Endothelial cell of umbilical vein (primary cell): ENCODE measurements around the gene CCDC170. TPM values are rescaled to one million over a fixed set of nuclear protein-coding genes. Genes with fewer than 3 reads are reported as not detected.
"Not testable (repeated sequence)": the region's sequence is repeated elsewhere in the genome, so short reads cannot be mapped to it uniquely, and the experiment has no call there.

Source experiments
- BruUV-seq: library from RNA; stranded (reverse); fragments of 400-500 nt; replicated peaks from 2 replicates; lab custom pipeline; 2021; lab: Mats Ljungman, UMichigan
- CTCF ChIA-PET: fragments of 300-600, 350-600 bp; sonication (Branson Sonifier 250); formaldehyde crosslinking; loops from one replicate; lab custom pipeline; 2021; ENCODE audit warnings: antibody characterized with exemption, inconsistent platforms; lab: Charles Lee
- POLR2A ChIA-PET: fragments of 300-600, 350-600 bp; sonication (Branson Sonifier 250); formaldehyde crosslinking; loops from one replicate; lab custom pipeline; 2021; ENCODE audit warnings: antibody characterized with exemption, inconsistent platforms; lab: Charles Lee
- DNase-seq: peaks from one replicate; pipeline ENCODE4 v3.0.0-alpha.2; 2011; ENCODE audit warnings: low read depth, low spot score
- FAIRE-seq: peaks from 2 replicates; lab custom pipeline; 2011; peaks lifted over from hg19 to GRCh38; lab: Jason Lieb, UNC
- H2AFZ ChIP-seq: 2 replicates; pipeline ENCODE4 v1.6.0; 2012; ENCODE audit warnings: low read depth, low read length, control low read depth, inconsistent platforms
- H3K27ac ChIP-seq: 2 replicates; pipeline ENCODE4 v1.5.1; 2011; ENCODE audit warnings: low read depth, mild to moderate bottlenecking, control low read depth, low read length, moderate library complexity; ENCODE audit not compliant: insufficient read depth
- H3K27me3 ChIP-seq, 2 experiments: 2 replicates each; pipeline versions ENCODE4 v1.6.0 to v1.6.1; 2011; ENCODE audit warnings: low read length in 2 of 2, mixed read lengths in 1 of 2; ENCODE audit not compliant: control insufficient read depth in 2 of 2, insufficient read depth in 2 of 2
- H3K36me3 ChIP-seq, 2 experiments: 2 replicates in 1 of 2; 3 replicates in 1 of 2; pipeline ENCODE4 v1.5.1; 2011; ENCODE audit warnings: low read length in 2 of 2, mild to moderate bottlenecking in 1 of 2, moderate library complexity in 1 of 2; ENCODE audit not compliant: control insufficient read depth in 2 of 2, insufficient read depth in 2 of 2; ENCODE audit errors: extremely low read depth in 1 of 2
- H3K4me1 ChIP-seq: 3 replicates; pipeline ENCODE4 v1.5.1; 2011; ENCODE audit warnings: mild to moderate bottlenecking, low read length; ENCODE audit not compliant: control insufficient read depth, insufficient read depth; ENCODE audit errors: extremely low read depth
- H3K4me2 ChIP-seq: 2 replicates; pipeline ENCODE4 v1.6.1; 2011; ENCODE audit warnings: low read length, control low read depth, mixed read lengths; ENCODE audit not compliant: insufficient read depth
- H3K4me3 ChIP-seq, 3 experiments: fragments of 200-600 bp in 1 of 3; sonication (generic), shearing (Covaris generic) in 1 of 3; replicated peaks in 1 of 3; 2 replicates each; pipeline ENCODE4 v1.5.1; 2011 to 2016; ENCODE audit warnings: control low read depth in 3 of 3, low read length in 3 of 3, mild to moderate bottlenecking in 2 of 3, inconsistent platforms in 1 of 3, low read depth in 1 of 3, moderate library complexity in 1 of 3; ENCODE audit not compliant: insufficient read depth in 1 of 3
- H3K79me2 ChIP-seq: 2 replicates; pipeline ENCODE4 v1.6.0; 2012; ENCODE audit warnings: low read length, inconsistent platforms; ENCODE audit not compliant: control insufficient read depth, insufficient read depth
- H3K9ac ChIP-seq: replicated peaks from 2 replicates; pipeline ENCODE3; 2011; ENCODE audit warnings: low read length, control low read depth; ENCODE audit not compliant: insufficient read depth; ENCODE audit errors: extremely low read depth
- H3K9me1 ChIP-seq: replicated peaks from 3 replicates; pipeline ENCODE4 v1.6.0; 2011; ENCODE audit warnings: mild to moderate bottlenecking, low read length; ENCODE audit not compliant: control insufficient read depth, insufficient read depth; ENCODE audit errors: extremely low read depth
- H3K9me3 ChIP-seq: replicated peaks from 2 replicates; pipeline ENCODE4 v1.5.1; 2012; ENCODE audit warnings: low read length, inconsistent platforms; ENCODE audit not compliant: control insufficient read depth, insufficient read depth
- H4K20me1 ChIP-seq: replicated peaks from 2 replicates; pipeline ENCODE3; 2011; ENCODE audit warnings: mild to moderate bottlenecking, low read length; ENCODE audit not compliant: control insufficient read depth, insufficient read depth; ENCODE audit errors: extremely low read depth
- EZH2 ChIP-seq: IDR thresholded peaks from 2 replicates; pipeline ENCODE4 v1.6.1; 2012; ENCODE audit warnings: borderline replicate concordance, low read depth, mild to moderate bottlenecking, moderate library complexity, low read length, inconsistent platforms; ENCODE audit not compliant: severe bottlenecking
- FOS ChIP-seq: IDR thresholded peaks from 2 replicates; pipeline ENCODE4 v1.6.1; 2011; ENCODE audit warnings: mild to moderate bottlenecking, low read length, moderate library complexity, borderline replicate concordance; ENCODE audit not compliant: insufficient read depth
- GATA2 ChIP-seq: IDR thresholded peaks from 2 replicates; pipeline ENCODE4 v1.7.0; 2011; ENCODE audit warnings: low read depth, mild to moderate bottlenecking, moderate library complexity, mixed read lengths, low read length; ENCODE audit not compliant: insufficient read length, insufficient read depth
- JUN ChIP-seq: IDR thresholded peaks from 2 replicates; pipeline ENCODE4 v1.6.1; 2011; ENCODE audit warnings: borderline replicate concordance, low read depth; ENCODE audit not compliant: insufficient read length, insufficient read depth
- MAX ChIP-seq: IDR thresholded peaks from 2 replicates; pipeline ENCODE4 v1.6.1; 2011; ENCODE audit not compliant: insufficient read depth, insufficient read length
- MYC ChIP-seq: IDR thresholded peaks from one replicate; pipeline ENCODE4 v1.6.1; 2011; ENCODE audit warnings: mild to moderate bottlenecking, low read depth, low read length
- POLR2A ChIP-seq: IDR thresholded peaks from 2 replicates; pipeline ENCODE4 v1.6.1; 2012; ENCODE audit warnings: low read depth, mild to moderate bottlenecking, control low read depth, low read length
- POLR2AphosphoS5 ChIP-seq: IDR thresholded peaks from 2 replicates; pipeline ENCODE4 v1.6.1; 2012; ENCODE audit warnings: low read depth, mild to moderate bottlenecking, control low read depth, low read length, moderate library complexity; ENCODE audit not compliant: insufficient read depth
- dilution Hi-C: fragments of 300-500 bp; cut with MboI; formaldehyde crosslinking; loops from one replicate; pipeline ENCODE4 v1.15.0; 2019; ENCODE audit warnings: low sequenced_read_pairs; ENCODE audit not compliant: extremely low pct_ligation_motif_present
- intact Hi-C: fragments of 100-400 bp; cut with micrococcal nuclease; formaldehyde crosslinking; loops from one replicate; pipeline ENCODE4 v1.10.0; 2022
- polyA plus RNA-seq, 4 experiments: library from polyadenylated mRNA; depleted of rRNA in 3 of 4; stranded (reverse) in 3 of 4; unstranded in 1 of 4; fragments of >200 nt; gene quantifications; 2 replicates each; pipeline versions ENCODE4 v1.2.1 to v1.2.3, GENCODE V29; 2011 to 2012; ENCODE audit warnings: missing spikeins in 1 of 4
- total RNA-seq: library from RNA; stranded (reverse); gene quantifications from 2 replicates; pipeline ENCODE4 v1.2.3, GENCODE V29; 2021
- TF ChIP-seq, protein P1 (sequence below), 2 donors: IDR thresholded peaks; 1 replicate in 1 of 2; 2 replicates in 1 of 2; pipeline ENCODE4 v1.5.1; 2011; ENCODE audit warnings: low read length in 2 of 2, mild to moderate bottlenecking in 2 of 2, moderate library complexity in 2 of 2, control low read depth in 1 of 2, inconsistent platforms in 1 of 2, low read depth in 1 of 2; ENCODE audit not compliant: insufficient read depth in 1 of 2; ENCODE audit errors: extremely low read depth in 1 of 2

The CCDC170 gene
- total and polyA plus RNA-seq, 2 donors (not counting 3 experiments of a cell fraction or from before 2014, with no cell fraction given) = 0.07 to 0.21 TPM

GRCh38 chr6:151544453-151544852 lies 50.6 kb downstream of the CCDC170 start:
- no peak overlapping the region for H3K9ac ChIP-seq
- H4K20me1 ChIP-seq = no peaks in the 10 kb centered on the region
- FAIRE-seq (peak; percentile 78), DNase-seq (peak; percentile 60)
- dilution Hi-C loops = no loop called here
- no peaks in the 10 kb centered on the region for H3K27me3 ChIP-seq
- no peak for TF ChIP-seq EZH2
- peak; percentile 30 for TF ChIP-seq GATA2
- no peak for TF ChIP-seq MAX
- peak; percentile 42 for TF ChIP-seq JUN
- no peak for TF ChIP-seq POLR2AphosphoS5
- TF ChIP-seq MYC = no peak
- TF ChIP-seq, protein P1, sequence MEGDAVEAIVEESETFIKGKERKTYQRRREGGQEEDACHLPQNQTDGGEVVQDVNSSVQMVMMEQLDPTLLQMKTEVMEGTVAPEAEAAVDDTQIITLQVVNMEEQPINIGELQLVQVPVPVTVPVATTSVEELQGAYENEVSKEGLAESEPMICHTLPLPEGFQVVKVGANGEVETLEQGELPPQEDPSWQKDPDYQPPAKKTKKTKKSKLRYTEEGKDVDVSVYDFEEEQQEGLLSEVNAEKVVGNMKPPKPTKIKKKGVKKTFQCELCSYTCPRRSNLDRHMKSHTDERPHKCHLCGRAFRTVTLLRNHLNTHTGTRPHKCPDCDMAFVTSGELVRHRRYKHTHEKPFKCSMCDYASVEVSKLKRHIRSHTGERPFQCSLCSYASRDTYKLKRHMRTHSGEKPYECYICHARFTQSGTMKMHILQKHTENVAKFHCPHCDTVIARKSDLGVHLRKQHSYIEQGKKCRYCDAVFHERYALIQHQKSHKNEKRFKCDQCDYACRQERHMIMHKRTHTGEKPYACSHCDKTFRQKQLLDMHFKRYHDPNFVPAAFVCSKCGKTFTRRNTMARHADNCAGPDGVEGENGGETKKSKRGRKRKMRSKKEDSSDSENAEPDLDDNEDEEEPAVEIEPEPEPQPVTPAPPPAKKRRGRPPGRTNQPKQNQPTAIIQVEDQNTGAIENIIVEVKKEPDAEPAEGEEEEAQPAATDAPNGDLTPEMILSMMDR (IDR thresholded peaks at IDR 0.05; ENCODE audit: extremely low read depth in 1 of 2, insufficient read depth in 1 of 2, low read depth in 1 of 2, low read length in 2 of 2) = no peak
- TF ChIP-seq POLR2A = no peak
- peak; percentile 63 for TF ChIP-seq FOS
- no peaks in the 10 kb centered on the region for H3K9me1 ChIP-seq
- H3K4me3 ChIP-seq = no peak overlapping the region
- H3K27ac ChIP-seq = peak overlapping the region; percentile 35
- no peaks in the 10 kb centered on the region for H3K36me3 ChIP-seq
- H3K4me1 ChIP-seq = peaks cover 11% of the 10 kb centered on the region
- intact Hi-C loops = no loop called here
- no peak overlapping the region for H2AFZ ChIP-seq
- peak overlapping the region; percentile 13 for H3K4me2 ChIP-seq
- no peaks in the 10 kb centered on the region for H3K79me2 ChIP-seq
- CTCF ChIA-PET = no interaction called here
- BruUV-seq = no TSS peak
- POLR2A ChIA-PET = no interaction called here
- no peaks in the 10 kb centered on the region for H3K9me3 ChIP-seq

GRCh38 chr6:151544884-151545283 lies 51.1 kb downstream of the CCDC170 start:
- H3K27ac ChIP-seq = peak overlapping the region; percentile 35
- BruUV-seq, H4K20me1 ChIP-seq, H3K27me3 ChIP-seq, POLR2A ChIA-PET, H3K36me3 ChIP-seq, CTCF ChIA-PET, H3K9me3 ChIP-seq, DNase-seq, H3K4me2 ChIP-seq, intact Hi-C loops, H3K79me2 ChIP-seq, dilution Hi-C loops, FAIRE-seq, H3K9me1 ChIP-seq, H3K9ac ChIP-seq, H3K4me3 ChIP-seq, H2AFZ ChIP-seq: not testable (repeated sequence)
- H3K4me1 ChIP-seq = peaks cover 11% of the 10 kb centered on the region
